Memory B cell (primary cell): ENCODE measurements around the gene NLRC5.
A peak's percentile ranks its signal among the peaks of the same experiment; 100 is the strongest.

Experiments
- ATAC-seq: fragments of 150-1000 bp; cut with Tn5 transposase; 2 replicates; pipeline ENCODE4 v1.10.0; 2021; ENCODE audit warnings: low read depth, mild to moderate bottlenecking, moderate library complexity
- DNase-seq, 2 donors: peaks; one replicate each; pipeline ENCODE4 v3.0.0; 2022; ENCODE audit warnings: low spot score in 2 of 2
- H3K27ac Mint-ChIP-seq: one replicate; pipeline ENCODE4 v1.8.0; 2022; ENCODE audit warnings: mild to moderate bottlenecking, moderate library complexity, mixed read lengths
- H3K27me3 Mint-ChIP-seq: one replicate; pipeline ENCODE4 v1.8.0; 2022; ENCODE audit warnings: mixed read lengths
- H3K36me3 Mint-ChIP-seq: one replicate; pipeline ENCODE4 v1.8.0; 2022; ENCODE audit warnings: mild to moderate bottlenecking, mixed read lengths
- H3K4me1 Mint-ChIP-seq: one replicate; pipeline ENCODE4 v1.8.0; 2022; ENCODE audit warnings: mixed read lengths
- H3K4me3 Mint-ChIP-seq: one replicate; pipeline ENCODE4 v1.8.0; 2022; ENCODE audit warnings: mild to moderate bottlenecking, moderate library complexity, mixed read lengths
- H3K9me3 Mint-ChIP-seq: one replicate; pipeline ENCODE4 v1.8.0; 2022; ENCODE audit warnings: mixed read lengths

NLRC5 gene

GRCh38 chr16:56950051-56950450 lies 39.3 kb upstream of the NLRC5 start:
- Mint-ChIP-seq H3K4me3 (no peak overlapping the region), H3K36me3 (no peaks in the 10 kb centered on the region), H3K27ac (peak overlapping the region; percentile 84), H3K9me3 (no peaks in the 10 kb centered on the region), H3K27me3 (no peaks in the 10 kb centered on the region), H3K4me1 (peaks cover 32% of the 10 kb centered on the region)
- no peak for DNase-seq
- ATAC-seq = no peak

GRCh38 chr16:56950455-56950854 lies 38.9 kb upstream of the NLRC5 start:
- H3K27me3 Mint-ChIP-seq = no peaks in the 10 kb centered on the region
- ATAC-seq = no peak
- no peak for DNase-seq
- H3K36me3 Mint-ChIP-seq = no peaks in the 10 kb centered on the region
- peaks cover 32% of the 10 kb centered on the region for H3K4me1 Mint-ChIP-seq
- no peaks in the 10 kb centered on the region for H3K9me3 Mint-ChIP-seq
- peak overlapping the region; percentile 73 for H3K4me3 Mint-ChIP-seq
- H3K27ac Mint-ChIP-seq = peak overlapping the region; percentile 84

DNA sequence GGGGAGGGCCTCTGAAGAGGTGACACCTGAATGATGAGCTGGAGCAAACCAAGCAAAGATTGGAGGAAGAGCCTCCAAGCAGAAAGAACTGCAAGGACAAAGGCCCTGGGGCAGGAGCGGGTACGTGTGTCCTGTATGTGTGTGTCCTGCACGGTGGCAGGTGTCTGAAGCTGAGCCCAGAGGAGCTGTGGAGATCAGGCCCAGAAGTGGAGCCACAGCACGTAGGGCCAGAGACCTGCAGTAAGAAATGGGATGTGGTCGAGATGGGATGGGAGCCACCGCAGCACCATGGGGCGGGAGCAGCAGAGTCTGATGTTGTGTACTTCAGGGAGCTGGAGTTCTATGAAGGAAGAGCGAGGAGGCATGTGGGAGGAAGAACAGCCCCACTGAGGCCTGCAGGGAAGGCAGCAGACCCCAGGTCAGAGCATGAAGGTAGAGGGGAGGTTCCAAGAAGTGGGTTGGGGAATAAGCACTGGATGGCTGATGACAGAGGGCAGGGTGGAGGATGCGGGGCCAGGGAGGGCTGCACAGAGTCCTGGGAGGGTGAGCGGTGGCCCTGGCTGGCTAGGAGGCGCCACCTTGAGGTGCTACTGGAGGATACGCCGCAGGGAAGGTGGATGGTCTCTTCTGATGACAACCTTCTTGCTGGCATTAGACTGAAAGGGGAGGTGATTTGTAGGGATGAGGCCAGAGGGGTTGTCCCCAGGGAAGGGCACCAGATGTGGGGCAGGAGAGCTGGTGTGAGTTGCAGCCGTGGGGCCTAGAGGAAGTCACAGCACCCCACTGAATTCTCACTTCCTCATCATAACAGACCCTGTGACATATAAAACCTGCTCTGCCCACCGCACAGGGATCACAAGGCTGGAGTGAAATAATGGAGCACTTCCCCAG lies 38.2 kb upstream of the NLRC5 start:
- H3K36me3 Mint-ChIP-seq = no peaks in the 10 kb centered on the region
- no peaks in the 10 kb centered on the region for H3K27me3 Mint-ChIP-seq
- H3K4me1 Mint-ChIP-seq = peaks cover 32% of the 10 kb centered on the region
- peak; percentile 65 to 80 for DNase-seq
- peak; percentile 96 for ATAC-seq
- H3K9me3 Mint-ChIP-seq = no peaks in the 10 kb centered on the region
- H3K4me3 Mint-ChIP-seq = peak overlapping the region; percentile 73
- peak overlapping the region; percentile 84 for H3K27ac Mint-ChIP-seq

DNA sequence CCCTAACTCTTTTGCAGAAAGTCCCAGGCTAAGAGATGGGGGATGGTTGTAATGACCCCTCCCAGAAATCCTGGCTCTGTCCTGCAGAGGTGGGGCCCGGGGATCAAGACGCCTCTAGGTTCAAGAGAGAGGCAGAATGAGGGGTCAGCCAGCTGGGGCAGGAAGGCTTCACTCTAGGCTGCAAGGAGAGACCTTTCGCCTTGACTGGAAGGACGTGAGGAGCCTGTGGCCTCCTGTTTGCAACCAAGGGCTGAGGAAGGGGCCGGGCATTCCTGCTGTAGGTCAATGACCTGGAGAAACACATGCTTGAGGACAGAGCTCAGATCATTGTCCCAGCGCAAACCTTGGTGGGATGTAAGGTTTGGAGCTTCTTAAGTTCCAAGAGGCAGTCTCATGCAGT lies 36.4 kb upstream of the NLRC5 start:
- no peaks in the 10 kb centered on the region for H3K36me3 Mint-ChIP-seq
- ATAC-seq (no peak), DNase-seq (no peak)
- no peak overlapping the region for H3K4me3 Mint-ChIP-seq
- H3K9me3 Mint-ChIP-seq = no peaks in the 10 kb centered on the region
- no peaks in the 10 kb centered on the region for H3K27me3 Mint-ChIP-seq
- H3K4me1 Mint-ChIP-seq = peaks cover 28% of the 10 kb centered on the region
- H3K27ac Mint-ChIP-seq = peak overlapping the region; percentile 26

DNA sequence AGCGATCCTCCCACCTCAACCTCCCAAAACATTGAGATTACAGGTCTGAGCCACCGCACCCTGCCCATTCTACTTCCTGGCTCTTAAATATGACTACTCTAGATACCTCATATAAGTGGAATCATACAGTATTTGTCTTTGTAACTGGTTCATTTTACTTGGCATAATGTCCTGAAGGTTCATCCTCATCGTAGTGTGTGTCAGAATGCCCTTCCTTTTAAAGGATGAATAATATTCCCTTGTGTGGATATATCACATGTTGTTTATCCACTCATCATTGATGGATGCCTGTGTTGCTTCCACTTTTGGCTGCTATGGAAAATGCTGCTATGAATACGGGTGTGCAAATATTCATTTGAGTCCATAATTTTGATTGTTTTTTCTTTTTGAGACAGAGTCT lies 33.3 kb upstream of the NLRC5 start:
- Mint-ChIP-seq H3K27ac (no peak overlapping the region), H3K27me3 (no peaks in the 10 kb centered on the region), H3K4me3 (no peak overlapping the region), H3K36me3 (no peaks in the 10 kb centered on the region), H3K9me3 (no peaks in the 10 kb centered on the region), H3K4me1 (peaks cover 15% of the 10 kb centered on the region)
- ATAC-seq = no peak
- no peak for DNase-seq

DNA sequence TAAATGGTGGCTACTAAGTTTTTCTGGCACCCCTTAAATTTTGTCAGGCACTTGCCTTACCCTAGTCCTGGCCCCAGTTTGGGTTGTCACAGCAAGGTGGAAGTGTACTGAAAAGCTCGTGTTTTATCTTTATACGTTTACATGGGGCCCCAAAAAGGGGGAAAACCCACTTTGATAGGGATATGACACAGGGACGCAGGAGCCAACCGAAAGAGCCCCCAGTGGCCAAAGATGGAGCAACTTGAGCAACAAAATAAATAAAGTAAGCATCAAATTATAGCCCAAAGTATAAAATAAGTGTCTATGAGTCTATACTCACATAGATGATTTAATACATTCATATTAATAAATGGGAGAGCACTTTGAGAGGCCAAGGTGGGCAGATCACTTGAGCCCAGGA lies 32.6 kb upstream of the NLRC5 start:
- Mint-ChIP-seq H3K4me1 (peaks cover 9% of the 10 kb centered on the region), H3K4me3 (no peak overlapping the region), H3K27me3 (no peaks in the 10 kb centered on the region), H3K36me3 (no peaks in the 10 kb centered on the region), H3K9me3 (no peaks in the 10 kb centered on the region), H3K27ac (no peak overlapping the region)
- no peak for DNase-seq
- ATAC-seq = peak; percentile 60

GRCh38 chr16:56960681-56961281 lies 28.6 kb upstream of the NLRC5 start:
- ATAC-seq (no peak), DNase-seq (no peak)
- peaks cover 15% of the 10 kb centered on the region for H3K4me1 Mint-ChIP-seq
- no peak overlapping the region for H3K4me3 Mint-ChIP-seq
- H3K27me3 Mint-ChIP-seq = no peaks in the 10 kb centered on the region
- no peaks in the 10 kb centered on the region for H3K36me3 Mint-ChIP-seq
- no peak overlapping the region for H3K27ac Mint-ChIP-seq
- H3K9me3 Mint-ChIP-seq = no peaks in the 10 kb centered on the region

DNA sequence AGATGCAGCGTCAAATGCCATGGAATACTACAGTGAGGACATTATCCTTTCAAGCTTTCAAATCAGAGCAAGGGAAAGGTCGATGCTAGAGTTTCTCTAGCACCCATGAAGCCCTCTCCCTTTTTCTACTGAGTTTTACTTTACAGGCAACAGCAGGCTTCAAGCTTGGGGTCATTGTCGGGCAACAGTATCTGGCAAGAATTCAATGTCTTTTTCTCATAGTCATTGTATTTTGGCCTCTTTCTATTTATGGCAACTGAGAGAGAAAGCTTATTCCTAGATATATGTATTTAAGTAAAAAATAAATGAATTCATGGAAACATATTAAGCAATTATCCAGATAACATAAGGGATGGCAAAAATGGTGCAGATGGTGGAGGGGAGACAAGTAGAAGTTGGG lies 28.0 kb upstream of the NLRC5 start:
- Mint-ChIP-seq H3K9me3 (no peaks in the 10 kb centered on the region), H3K27me3 (no peaks in the 10 kb centered on the region), H3K4me3 (no peak overlapping the region), H3K4me1 (peaks cover 20% of the 10 kb centered on the region), H3K27ac (no peak overlapping the region), H3K36me3 (no peaks in the 10 kb centered on the region)
- ATAC-seq (no peak), DNase-seq (no peak)

DNA sequence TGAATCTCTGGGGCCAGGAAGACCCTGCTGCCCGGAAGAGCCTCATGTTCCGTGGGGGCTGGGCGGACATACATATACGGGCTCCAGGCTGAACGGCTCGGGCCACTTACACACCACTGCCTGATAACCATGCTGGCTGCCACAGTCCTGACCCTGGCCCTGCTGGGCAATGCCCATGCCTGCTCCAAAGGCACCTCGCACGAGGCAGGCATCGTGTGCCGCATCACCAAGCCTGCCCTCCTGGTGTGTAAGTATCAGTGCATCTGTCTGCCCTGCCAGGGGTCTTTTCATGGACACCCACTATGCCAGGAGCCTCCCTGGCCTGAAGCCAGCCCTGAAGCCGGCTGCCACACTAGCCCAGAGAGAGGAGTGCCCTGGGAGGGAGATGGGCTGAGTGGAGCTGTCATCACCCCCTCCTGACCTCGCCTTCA lies 27.5 kb upstream of the NLRC5 start, which contains the start of gene CETP:
Gene CETP (plus strand): TSS at position 100 of the 431 bp plus-strand sequence. CDS start 30 bp downstream, at position 130.
- H3K4me3 Mint-ChIP-seq = no peak within 1 kb of the TSS
- no peaks in the 10 kb centered on the region for H3K27me3 Mint-ChIP-seq
- DNase-seq (no peak), ATAC-seq (no peak)
- H3K27ac Mint-ChIP-seq = no peak within 1 kb of the TSS
- peaks cover 20% of the 10 kb centered on the region for H3K4me1 Mint-ChIP-seq
- H3K9me3 Mint-ChIP-seq = no peaks in the 10 kb centered on the region
- H3K36me3 Mint-ChIP-seq = no peaks in the 10 kb centered on the region

- H3K9me3 Mint-ChIP-seq = no peaks in the 10 kb centered on the region
- H3K27ac Mint-ChIP-seq = peak overlapping the region; percentile 80
- H3K27me3 Mint-ChIP-seq = no peaks in the 10 kb centered on the region
- ATAC-seq (peak; percentile 87), DNase-seq (peak; percentile 96 to 99)
- H3K36me3 Mint-ChIP-seq = no peaks in the 10 kb centered on the region
- H3K4me3 Mint-ChIP-seq = peak overlapping the region; percentile 2
- H3K4me1 Mint-ChIP-seq = peaks cover 19% of the 10 kb centered on the region
Measured at GRCh38 chr16:56964243-56965148, 24.9 kb upstream of the NLRC5 start.

GRCh38 chr16:56965149-56966092 lies 23.9 kb upstream of the NLRC5 start:
- Mint-ChIP-seq H3K27ac (peak overlapping the region; percentile 80), H3K9me3 (no peaks in the 10 kb centered on the region), H3K4me3 (no peak overlapping the region), H3K27me3 (no peaks in the 10 kb centered on the region), H3K4me1 (peaks cover 18% of the 10 kb centered on the region), H3K36me3 (no peaks in the 10 kb centered on the region)
- ATAC-seq = peak; percentile 61
- no peak for DNase-seq

- no peaks in the 10 kb centered on the region for H3K36me3 Mint-ChIP-seq
- no peak for ATAC-seq
- H3K27ac Mint-ChIP-seq = peak overlapping the region; percentile 80
- no peak overlapping the region for H3K4me3 Mint-ChIP-seq
- H3K27me3 Mint-ChIP-seq = no peaks in the 10 kb centered on the region
- no peaks in the 10 kb centered on the region for H3K9me3 Mint-ChIP-seq
- H3K4me1 Mint-ChIP-seq = peaks cover 23% of the 10 kb centered on the region
- DNase-seq = no peak
Measured at GRCh38 chr16:56966093-56966475, 23.3 kb upstream of the NLRC5 start.

- DNase-seq (no peak), ATAC-seq (no peak)
- Mint-ChIP-seq H3K36me3 (no peaks in the 10 kb centered on the region), H3K4me3 (no peak overlapping the region), H3K27me3 (no peaks in the 10 kb centered on the region), H3K9me3 (no peaks in the 10 kb centered on the region), H3K27ac (no peak overlapping the region), H3K4me1 (peaks cover 35% of the 10 kb centered on the region)
Measured at GRCh38 chr16:56967733-56968132, 21.6 kb upstream of the NLRC5 start.
